AML-193 (cell line): Measurements from ENCODE around the gene RNASEH2C.
"Not testable (repeated sequence)": the region's sequence is repeated elsewhere in the genome, so short reads cannot be mapped to it uniquely, and the experiment has no call there.

Experiments
- DNase-seq, 2 experiments: peaks; one replicate each; lab custom pipeline; 2025; lab: John Stamatoyannopoulos, UW

RNASEH2C gene

DNA sequence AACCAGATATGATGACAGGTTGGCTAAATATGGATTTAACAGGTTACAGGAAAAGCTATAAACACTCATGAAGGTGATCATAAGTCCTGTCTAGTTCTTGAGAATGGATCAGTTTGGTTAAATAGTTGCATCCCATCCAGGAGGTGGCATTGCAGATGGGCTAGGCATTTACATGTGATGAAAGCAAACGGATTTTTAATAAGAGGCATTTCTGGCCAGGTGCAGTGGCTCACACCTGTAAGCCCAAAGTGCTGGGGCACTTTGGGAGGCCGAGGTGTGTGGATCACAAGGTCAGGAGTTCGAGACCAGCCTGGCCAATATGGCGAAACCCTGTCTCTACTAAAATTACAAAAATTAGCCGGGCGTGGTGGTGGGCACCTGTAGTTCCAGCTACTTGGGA is 37.1 kb downstream of the RNASEH2C start:
- DNase-seq: not testable (repeated sequence)

DNA sequence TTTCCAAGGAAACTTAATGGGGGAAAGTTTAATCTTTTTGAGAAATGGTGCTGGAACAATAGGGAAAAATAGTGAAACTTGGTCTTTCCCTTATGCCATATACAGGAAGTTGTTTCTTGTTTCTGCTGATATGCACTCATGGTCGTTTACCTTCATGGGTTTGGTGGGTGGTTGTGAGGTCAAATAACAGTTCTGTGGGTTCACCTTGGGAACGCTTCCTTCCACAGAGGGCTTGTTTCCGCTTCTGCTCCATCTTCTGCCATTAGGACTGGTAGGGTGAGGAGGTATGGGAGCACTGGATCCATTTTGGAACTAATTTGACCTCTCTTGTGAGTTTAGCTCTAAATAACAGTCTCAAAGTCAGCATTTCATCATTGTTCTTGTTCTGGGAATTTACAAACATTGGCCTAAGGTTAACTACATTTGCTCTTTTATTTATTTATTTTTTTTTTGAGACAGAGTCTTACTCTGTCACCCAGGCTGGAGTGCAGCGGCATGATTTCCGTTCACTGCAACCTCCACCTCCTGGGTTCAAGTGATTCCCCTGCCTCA is 40.3 kb downstream of the RNASEH2C start:
- no peak for DNase-seq

DNA sequence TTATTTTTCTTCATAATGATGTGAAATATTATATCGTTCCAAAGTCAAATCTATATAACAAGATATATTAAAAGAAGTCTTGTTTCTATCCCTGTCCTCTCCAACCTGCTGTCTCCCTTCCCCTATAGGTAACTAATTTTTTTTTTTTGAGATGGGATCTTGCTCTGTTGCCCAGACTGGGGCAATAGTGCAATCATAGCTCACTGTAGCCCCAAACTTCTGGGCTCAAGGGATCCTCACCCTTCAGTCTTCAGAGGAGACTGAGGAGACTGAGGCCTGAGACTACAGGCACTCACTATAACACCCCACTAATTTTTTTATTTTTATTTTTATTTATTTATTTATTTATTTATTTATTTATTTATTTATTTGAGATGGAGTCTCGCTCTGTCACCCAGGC is 47.6 kb downstream of the RNASEH2C start:
- DNase-seq: no peak

DNA sequence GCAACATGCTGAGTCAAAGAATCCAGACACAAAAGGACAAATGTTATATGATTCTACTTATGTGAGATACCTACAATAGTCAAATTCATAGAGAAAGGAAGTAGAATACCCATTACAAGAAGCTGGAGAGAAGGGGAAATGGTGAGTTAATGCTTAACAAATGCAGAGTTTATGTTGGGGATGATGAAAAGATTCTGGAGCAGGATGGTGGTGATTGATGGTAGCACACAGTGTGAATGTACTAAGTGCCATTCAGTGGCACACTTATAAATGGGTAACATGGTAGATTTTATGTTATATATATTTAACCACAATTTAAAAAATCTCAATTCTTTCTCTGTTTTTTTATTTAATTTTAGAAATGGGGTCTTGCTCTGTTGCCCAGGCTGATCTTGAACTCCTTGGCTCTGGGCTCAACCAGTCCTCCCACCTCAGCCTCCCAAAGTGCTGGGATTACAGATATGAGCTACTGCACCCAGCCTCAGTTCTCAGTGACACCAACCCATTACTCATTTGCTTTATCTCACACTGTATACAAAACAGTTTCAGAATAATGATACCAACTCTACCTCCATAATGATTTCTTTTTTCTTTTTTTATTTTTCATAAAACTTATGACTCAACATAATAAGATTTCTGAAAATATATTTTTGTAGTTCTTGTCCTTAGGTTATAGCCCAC is 48.3 kb downstream of the RNASEH2C start:
- DNase-seq: peak in 1 of 2 experiments; percentile 13
